Lung (tissue), 12 donors: ENCODE results near the gene DNAJB6. TPM values are rescaled to one million over a fixed set of nuclear protein-coding genes. Genes with fewer than 3 reads are reported as not detected.
"Not testable (repeated sequence)": the region's sequence is repeated elsewhere in the genome, so short reads cannot be mapped to it uniquely, and the experiment has no call there.

Experiments
- ATAC-seq: fragments of 200-7000 bp; cut with Tn5 transposase; one replicate; pipeline ENCODE4 v1.9.1; 2020; ENCODE audit warnings: moderate number of reproducible peaks; ENCODE audit not compliant: insufficient read depth, low FRiP score
- DNase-seq, 3 donors: peaks; one replicate each; pipeline ENCODE4 v3.0.0-alpha.2; 2013 to 2017
- H3K27ac ChIP-seq, 2 donors: one replicate each; pipeline ENCODE4 v1.5.1; 2013; ENCODE audit warnings: mild to moderate bottlenecking in 2 of 2, moderate library complexity in 2 of 2, control low read depth in 1 of 2, inconsistent platforms in 1 of 2, low read depth in 1 of 2, low read length in 1 of 2
- H3K27me3 ChIP-seq, 3 donors: one replicate each; pipeline ENCODE4 v1.5.1; 2013; ENCODE audit warnings: low read length in 2 of 3; ENCODE audit not compliant: control insufficient read depth in 3 of 3, insufficient read depth in 3 of 3
- H3K36me3 ChIP-seq, 4 donors: one replicate each; pipeline ENCODE4 v1.5.1; 2013; ENCODE audit warnings: low read length in 4 of 4, mild to moderate bottlenecking in 1 of 4, moderate library complexity in 1 of 4; ENCODE audit not compliant: control insufficient read depth in 4 of 4, insufficient read depth in 4 of 4
- H3K4me1 ChIP-seq, 5 donors: one replicate each; pipeline ENCODE4 v1.5.1; 2013; ENCODE audit warnings: low read length in 5 of 5, mild to moderate bottlenecking in 2 of 5, moderate library complexity in 1 of 5; ENCODE audit not compliant: control insufficient read depth in 5 of 5, insufficient read depth in 5 of 5
- H3K4me3 ChIP-seq: one replicate; pipeline ENCODE4 v1.5.1; 2013; ENCODE audit warnings: mild to moderate bottlenecking, control low read depth, moderate library complexity
- H3K9ac ChIP-seq, 2 donors: one replicate each; pipeline ENCODE4 v1.5.1; 2013; ENCODE audit warnings: low read length in 2 of 2, control low read depth in 1 of 2; ENCODE audit not compliant: insufficient read depth in 1 of 2
- H3K9me3 ChIP-seq, 4 donors: one replicate each; pipeline ENCODE4 v1.5.1; 2013; ENCODE audit warnings: low read length in 3 of 4, mild to moderate bottlenecking in 1 of 4, moderate library complexity in 1 of 4; ENCODE audit not compliant: control insufficient read depth in 4 of 4, insufficient read depth in 3 of 4
- WGBS, 2 donors: extraction: QIAGEN DNeasy Blood & Tissue Kit; methylation state at CpG; one replicate each; pipeline ENCODE4 v1.1.7; 2013; 5-methylcytosine and 5-hydroxymethylcytosine counted together
- polyA plus RNA-seq, 2 donors: library from polyadenylated mRNA; stranded (reverse); fragments of 200-250 nt; gene quantifications; one replicate each; pipeline ENCODE4 v1.2.1, GENCODE V29; 2013
- total RNA-seq, 2 donors: library from RNA; depleted of rRNA in 1 of 2; stranded (reverse); fragments of >200 nt in 1 of 2; gene quantifications; one replicate each; pipeline ENCODE4 v1.2.1, GENCODE V29; 2014 to 2021
- TF ChIP-seq, protein P1 (sequence below): IDR thresholded peaks from 2 replicates; pipeline ENCODE4 v1.5.1; 2012; ENCODE audit warnings: mild to moderate bottlenecking; ENCODE audit errors: control extremely low read depth, extremely low read depth
- donor health status: control.
- donor health status: control.
- donor health status: Bipolar disorder and iron deficiency.
- donor health status: healthy.
- donor health status: DM: yes; HTN: yes; CAD: no.

The DNAJB6 gene
- total and polyA plus RNA-seq, 4 donors: 58.1 to 117 (median 83.0) TPM

DNA sequence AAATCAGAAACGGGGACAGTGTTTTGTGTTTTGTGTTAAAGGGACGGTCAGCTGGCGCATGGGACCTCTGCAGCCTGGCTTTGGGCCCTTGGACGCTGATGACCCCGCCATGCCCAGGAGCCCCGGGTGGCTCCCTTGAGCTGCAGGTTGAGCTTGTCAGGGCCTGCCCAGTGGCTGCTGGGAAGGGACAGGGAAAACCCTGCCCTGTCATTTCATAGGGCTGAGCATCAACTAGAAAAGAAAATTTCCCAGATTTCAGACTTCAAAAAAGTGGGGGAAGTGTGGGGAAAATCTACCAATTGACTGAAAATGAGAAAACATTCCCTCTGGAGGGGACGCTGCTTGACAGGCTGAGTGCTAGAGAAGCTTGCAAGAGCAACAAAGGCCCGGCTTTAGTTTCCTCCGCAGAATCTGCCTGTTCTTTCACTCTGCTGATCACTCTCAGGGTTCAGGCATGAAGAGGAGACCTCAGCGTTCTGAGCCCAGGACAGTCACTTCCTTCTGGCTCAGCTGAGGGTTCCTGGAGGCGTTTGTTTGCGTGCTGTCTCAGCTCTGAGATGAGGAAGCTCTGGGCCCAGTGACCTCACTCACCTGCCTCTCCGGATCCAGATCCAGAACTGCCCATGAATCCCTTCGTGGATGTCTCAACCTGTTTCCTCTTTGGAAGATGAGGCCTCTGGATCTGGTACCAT lies 18.6 kb upstream of the DNAJB6 start:
- TF ChIP-seq, protein P1, sequence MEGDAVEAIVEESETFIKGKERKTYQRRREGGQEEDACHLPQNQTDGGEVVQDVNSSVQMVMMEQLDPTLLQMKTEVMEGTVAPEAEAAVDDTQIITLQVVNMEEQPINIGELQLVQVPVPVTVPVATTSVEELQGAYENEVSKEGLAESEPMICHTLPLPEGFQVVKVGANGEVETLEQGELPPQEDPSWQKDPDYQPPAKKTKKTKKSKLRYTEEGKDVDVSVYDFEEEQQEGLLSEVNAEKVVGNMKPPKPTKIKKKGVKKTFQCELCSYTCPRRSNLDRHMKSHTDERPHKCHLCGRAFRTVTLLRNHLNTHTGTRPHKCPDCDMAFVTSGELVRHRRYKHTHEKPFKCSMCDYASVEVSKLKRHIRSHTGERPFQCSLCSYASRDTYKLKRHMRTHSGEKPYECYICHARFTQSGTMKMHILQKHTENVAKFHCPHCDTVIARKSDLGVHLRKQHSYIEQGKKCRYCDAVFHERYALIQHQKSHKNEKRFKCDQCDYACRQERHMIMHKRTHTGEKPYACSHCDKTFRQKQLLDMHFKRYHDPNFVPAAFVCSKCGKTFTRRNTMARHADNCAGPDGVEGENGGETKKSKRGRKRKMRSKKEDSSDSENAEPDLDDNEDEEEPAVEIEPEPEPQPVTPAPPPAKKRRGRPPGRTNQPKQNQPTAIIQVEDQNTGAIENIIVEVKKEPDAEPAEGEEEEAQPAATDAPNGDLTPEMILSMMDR: no peak
- Histone ChIP-seq H3K27ac (no peak overlapping the region), H3K9me3 (no peaks in the 10 kb centered on the region), H3K36me3 (no peaks in the 10 kb centered on the region), H3K4me1 (peaks cover 0 to 2% (median 0%) of the 10 kb centered on the region in 5 donors), H3K27me3 (no peaks in the 10 kb centered on the region), H3K9ac (no peak overlapping the region), H3K4me3 (no peak overlapping the region)
- peak; percentile 48 for ATAC-seq
- no peak for DNase-seq
- 47 to 55% methylated on average over 14 of the region's 14 CpGs for WGBS, 2 donors

DNA sequence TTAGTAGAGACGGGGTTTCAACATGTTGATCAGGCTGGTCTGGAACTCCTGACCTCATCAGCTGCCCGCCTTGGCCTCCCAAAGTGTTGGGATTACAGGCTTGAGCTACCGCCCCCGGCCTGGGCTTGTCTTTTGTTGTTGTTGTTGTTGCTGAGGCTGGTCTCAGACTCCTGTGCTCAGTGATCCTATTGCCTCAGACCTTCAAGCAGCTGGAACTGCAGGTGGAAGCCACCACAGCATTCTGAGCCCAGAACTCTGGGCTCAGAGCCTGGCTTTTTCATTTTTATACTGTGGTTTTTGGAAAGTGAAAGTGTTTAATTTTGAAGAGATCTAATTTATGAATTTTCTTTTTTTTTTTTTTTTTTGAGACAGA lies 16.2 kb upstream of the DNAJB6 start:
- H3K9ac ChIP-seq: no peak overlapping the region
- DNase-seq: no peak

DNA sequence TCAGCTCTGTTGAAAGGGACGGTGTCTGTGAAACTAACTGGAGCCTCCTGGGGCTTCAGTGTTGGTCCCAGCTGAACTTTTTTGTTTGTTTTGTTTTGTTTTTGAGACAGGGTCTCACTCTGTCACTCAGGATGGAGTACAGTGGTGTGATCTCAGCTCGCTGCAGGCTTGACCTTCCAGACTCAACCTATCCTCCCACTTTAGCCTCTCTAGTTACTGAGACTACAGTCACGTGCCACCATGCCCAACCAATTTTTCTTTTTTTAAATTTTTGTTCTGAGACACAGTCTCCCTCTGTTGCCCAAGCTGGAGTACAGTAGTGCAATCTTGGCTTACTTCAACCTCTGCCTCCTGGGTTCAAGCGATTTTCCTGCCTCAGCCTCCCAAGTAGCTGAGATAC lies 13.4 kb upstream of the DNAJB6 start:
- Histone ChIP-seq H3K4me3 (no peak overlapping the region), H3K4me1 (peaks cover 0 to 2% (median 0%) of the 10 kb centered on the region in 5 donors), H3K9me3 (no peaks in the 10 kb centered on the region), H3K27me3 (no peaks in the 10 kb centered on the region), H3K9ac (no peak overlapping the region), H3K27ac (no peak overlapping the region), H3K36me3 (no peaks in the 10 kb centered on the region)
- WGBS, 2 donors: 84 to 89% methylated on average over 4 of the region's 4 CpGs
- ATAC-seq (no peak), DNase-seq (no peak)
- TF ChIP-seq, protein P1: no peak

More for the DNA sequence above, 16.2 kb upstream of the DNAJB6 start:
- Histone ChIP-seq H3K27me3 (no peaks in the 10 kb centered on the region), H3K9me3 (no peaks in the 10 kb centered on the region), H3K4me1 (peaks cover 0 to 2% (median 0%) of the 10 kb centered on the region in 5 donors), H3K36me3 (no peaks in the 10 kb centered on the region), H3K27ac (no peak overlapping the region), H3K4me3 (no peak overlapping the region)
- TF ChIP-seq, protein P1: no peak
- 80 to 84% methylated on average over 4 of the region's 4 CpGs for WGBS, 2 donors
- no peak for ATAC-seq

DNA sequence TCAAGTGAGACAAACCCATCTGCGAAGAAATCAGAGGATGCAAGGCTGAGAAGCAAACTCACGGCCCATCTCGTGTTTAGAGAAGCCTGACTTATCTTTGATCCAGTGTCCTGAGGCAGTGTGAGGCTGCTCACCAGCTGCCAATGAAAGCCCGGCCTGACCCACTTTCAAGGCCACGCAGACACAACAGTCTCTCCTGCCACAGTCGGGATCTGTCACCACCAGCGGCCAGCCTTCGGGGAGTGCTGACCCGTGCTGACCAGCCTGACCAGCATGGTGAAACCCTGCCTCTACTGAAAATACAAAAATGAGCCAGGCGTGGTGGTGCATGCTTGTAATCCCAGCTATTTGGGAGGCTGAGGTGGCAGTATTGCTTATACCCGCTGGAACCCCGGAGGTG lies 7.4 kb upstream of the DNAJB6 start:
- Histone ChIP-seq H3K27me3 (peaks cover 0 to 5% (median 0%) of the 10 kb centered on the region in 3 donors), H3K4me3 (no peak overlapping the region), H3K4me1 (no peaks in the 10 kb centered on the region), H3K9me3 (no peaks in the 10 kb centered on the region), H3K9ac (no peak overlapping the region), H3K27ac (no peak overlapping the region), H3K36me3 (no peaks in the 10 kb centered on the region)
- DNase-seq: no peak
- 74 to 84% methylated on average over 12 of the region's 12 CpGs for WGBS, 2 donors
- TF ChIP-seq, protein P1: no peak
- ATAC-seq: no peak

DNA sequence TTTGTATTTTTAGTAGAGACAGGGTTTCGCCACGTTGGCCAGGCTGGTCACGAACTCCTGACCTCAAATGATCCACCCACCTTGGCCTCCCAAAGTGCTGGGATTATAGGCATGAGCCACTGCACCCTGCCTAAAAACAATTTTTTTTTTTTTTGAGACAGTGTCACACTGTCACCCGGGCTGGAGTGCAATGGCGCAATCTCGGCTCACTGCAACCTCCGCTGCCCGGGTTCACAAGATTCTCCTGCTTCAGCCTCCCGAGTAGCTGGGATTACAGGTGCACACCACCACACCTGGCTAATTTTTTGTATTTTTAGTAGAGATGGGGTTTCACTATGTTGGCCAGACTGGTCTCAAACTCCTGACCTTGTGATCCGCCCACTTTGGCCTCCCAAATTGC lies 6.2 kb upstream of the DNAJB6 start:
- not testable (repeated sequence) for H3K36me3 ChIP-seq, H3K4me3 ChIP-seq, ATAC-seq, DNase-seq, H3K9ac ChIP-seq, H3K9me3 ChIP-seq, H3K4me1 ChIP-seq, H3K27me3 ChIP-seq, H3K27ac ChIP-seq
- 76 to 81% methylated on average over 10 of the region's 10 CpGs for WGBS, 2 donors
